HG02884 (cell line): ENCODE data around the gene C15orf39.

Source experiments
- ATAC-seq: cut with Tn5 transposase; IDR thresholded peaks from one replicate; pipeline ENCODE4 v1.9.1; 2021; ENCODE audit warnings: mild to moderate bottlenecking, moderate library complexity; ENCODE audit not compliant: unreplicated experiment

The C15orf39 gene

GRCh38 chr15:75171408-75171807 is 30.3 kb upstream of the C15orf39 start:
- ATAC-seq, result no peak

DNA sequence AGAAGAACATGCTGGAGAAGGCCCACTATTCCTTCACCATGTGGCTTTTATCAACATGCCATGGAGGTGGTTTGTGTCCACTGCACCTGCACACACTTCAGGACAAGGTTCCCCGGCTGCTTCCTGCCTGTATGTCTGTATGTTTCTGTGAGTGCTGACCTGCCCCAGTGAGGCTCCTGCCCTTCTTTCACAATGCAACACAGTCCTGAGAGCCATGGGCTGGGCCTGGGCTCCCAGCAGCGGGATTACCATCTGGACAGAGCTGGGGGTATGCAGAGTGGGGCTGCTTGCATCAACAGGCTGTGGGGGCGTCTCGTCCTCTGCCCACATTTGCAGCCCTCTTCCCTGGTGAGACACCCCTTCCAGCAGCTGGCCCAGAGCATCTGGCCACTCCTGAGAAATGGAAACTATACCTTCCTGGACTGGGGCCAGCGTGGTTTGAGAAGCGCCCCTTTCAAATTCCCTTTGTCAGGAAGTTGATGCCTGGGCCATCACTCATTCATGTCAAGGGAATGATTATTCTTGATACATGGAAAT is 29.3 kb upstream of the C15orf39 start:
- ATAC-seq, result no peak

DNA sequence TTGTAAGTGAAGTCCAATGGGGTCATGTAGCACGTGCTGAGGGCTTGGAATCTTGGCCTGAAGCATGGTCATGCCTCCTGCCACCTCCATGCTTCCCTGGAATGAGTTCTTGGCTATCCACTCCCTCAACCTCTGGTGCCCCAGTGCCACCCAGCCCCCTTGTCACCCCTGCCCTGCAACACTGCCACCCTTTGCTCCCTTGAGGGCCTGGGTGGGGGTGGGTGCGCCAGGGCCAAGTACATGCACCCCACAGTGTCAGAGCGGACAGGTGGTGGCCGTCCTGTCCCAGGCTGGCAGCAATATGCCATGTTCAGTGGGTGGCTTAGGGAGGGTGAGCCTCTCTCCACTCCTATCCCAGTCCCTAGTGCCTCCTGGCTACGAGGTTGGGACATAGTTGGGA is 27.6 kb upstream of the C15orf39 start:
- no peak for ATAC-seq

GRCh38 chr15:75174729-75175128 is 27.0 kb upstream of the C15orf39 start:
- no peak for ATAC-seq

- ATAC-seq, result no peak
These were observed 25.3 kb upstream of the C15orf39 start for GRCh38 chr15:75176396-75176761.

DNA sequence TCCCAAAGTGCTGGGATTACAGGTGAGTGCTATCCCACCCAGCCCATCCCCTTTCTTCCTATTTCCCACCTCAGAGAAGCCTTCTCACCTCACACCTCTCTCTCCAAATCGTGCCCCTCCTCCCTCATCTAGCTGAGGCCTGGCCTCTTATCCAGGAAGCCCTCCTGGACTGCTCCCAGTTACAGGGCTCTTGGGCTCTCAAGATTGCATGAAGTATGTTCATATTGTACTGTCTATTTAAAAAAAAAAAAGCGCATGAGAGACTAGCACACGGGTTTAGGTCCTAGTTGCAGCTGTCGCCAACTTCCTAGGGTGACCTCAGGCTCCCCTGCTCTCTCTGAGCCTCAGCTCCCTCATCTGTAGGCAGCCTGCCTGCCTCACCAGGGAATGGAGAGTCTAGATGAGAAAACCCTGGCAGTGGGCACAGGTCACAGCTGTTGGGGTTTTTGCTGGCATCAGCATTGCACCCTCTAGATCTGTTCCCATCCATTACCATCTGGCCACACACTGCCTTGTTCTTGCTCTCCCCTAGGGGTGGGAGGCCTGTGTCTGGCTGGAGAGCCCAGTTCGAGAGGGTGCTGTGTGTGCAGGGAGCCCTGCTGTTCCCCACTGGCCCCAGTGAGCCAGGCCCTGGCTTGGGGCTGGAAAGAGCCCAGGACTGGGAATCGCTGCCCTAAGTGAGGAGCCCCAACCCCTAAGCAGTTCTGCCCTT is 24.2 kb upstream of the C15orf39 start:
- ATAC-seq, result no peak

- no peak for ATAC-seq
These were observed 23.3 kb upstream of the C15orf39 start for GRCh38 chr15:75178171-75178937.

GRCh38 chr15:75178938-75179745 is 22.5 kb upstream of the C15orf39 start:
- no peak for ATAC-seq

GRCh38 chr15:75179746-75180140 is 21.9 kb upstream of the C15orf39 start:
- ATAC-seq, result no peak

DNA sequence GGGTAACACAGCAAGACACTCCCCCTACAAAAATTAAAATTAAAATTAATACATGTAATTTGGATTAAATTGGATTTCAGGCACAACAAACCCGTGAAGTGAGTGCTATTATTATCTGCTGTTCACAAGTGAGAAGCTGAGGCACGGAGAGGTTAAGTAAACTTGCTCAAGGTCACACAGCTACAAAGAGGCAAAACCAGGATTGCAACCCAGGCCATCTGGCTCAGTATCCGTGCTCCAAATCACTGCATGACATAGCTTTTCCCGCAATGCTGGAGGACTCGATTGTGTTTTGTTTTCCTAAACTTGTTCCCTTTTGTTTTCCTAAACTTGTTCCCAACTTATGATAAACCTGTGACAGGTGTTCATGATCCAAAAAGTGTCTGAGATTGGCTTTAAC is 19.9 kb upstream of the C15orf39 start:
- ATAC-seq, result no peak

- ATAC-seq, result no peak
These were observed 19.2 kb upstream of the C15orf39 start for GRCh38 chr15:75182187-75183131.

GRCh38 chr15:75185271-75186029 is 16.2 kb upstream of the C15orf39 start:
- ATAC-seq, result no peak

DNA sequence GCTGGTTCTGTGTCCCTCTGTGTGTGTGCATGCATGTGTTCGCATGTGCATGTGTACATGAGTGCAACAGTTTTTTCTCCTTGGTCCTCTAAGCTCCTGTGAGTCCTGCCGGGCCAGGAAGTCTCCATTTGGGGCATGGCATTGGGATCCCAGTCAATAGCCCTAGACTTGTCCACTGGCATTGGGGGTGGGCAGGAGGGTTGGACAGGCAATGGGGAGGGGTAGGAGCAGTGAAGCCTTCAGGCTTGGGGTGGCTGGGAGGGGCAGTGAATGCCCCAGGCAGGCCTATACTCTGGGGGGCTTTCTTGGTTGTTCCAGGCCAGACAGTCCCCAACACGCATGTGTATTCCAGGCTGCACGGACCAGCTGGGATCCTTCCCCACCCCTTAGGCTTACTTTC is 15.6 kb upstream of the C15orf39 start:
- ATAC-seq, result no peak

- no peak for ATAC-seq
These were observed 13.2 kb upstream of the C15orf39 start for GRCh38 chr15:75188499-75188898.

DNA sequence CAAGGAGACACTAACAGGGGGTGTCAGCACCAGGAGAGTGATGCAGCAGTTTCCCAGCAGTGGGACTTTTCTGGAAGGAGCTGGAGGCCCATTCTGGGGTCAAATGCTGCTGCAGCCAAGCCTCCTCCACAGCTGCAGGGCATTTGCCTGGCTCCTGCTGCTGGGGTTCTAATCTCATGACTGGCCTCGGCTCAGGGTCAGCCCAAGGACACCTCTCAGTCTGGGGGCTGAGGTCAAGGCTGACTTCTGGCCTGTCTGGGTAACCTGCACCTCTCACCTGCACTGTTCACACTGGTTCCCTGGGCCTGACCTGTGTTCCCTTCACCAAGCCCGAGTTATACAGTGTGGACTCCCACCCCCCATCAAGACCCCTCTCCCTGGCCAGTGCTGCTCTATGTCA is 10.4 kb upstream of the C15orf39 start:
- ATAC-seq, result no peak

- no peak for ATAC-seq
These were observed 9.4 kb upstream of the C15orf39 start for GRCh38 chr15:75192307-75192706.

GRCh38 chr15:75193272-75193671 is 8.4 kb upstream of the C15orf39 start:
- ATAC-seq, result no peak

DNA sequence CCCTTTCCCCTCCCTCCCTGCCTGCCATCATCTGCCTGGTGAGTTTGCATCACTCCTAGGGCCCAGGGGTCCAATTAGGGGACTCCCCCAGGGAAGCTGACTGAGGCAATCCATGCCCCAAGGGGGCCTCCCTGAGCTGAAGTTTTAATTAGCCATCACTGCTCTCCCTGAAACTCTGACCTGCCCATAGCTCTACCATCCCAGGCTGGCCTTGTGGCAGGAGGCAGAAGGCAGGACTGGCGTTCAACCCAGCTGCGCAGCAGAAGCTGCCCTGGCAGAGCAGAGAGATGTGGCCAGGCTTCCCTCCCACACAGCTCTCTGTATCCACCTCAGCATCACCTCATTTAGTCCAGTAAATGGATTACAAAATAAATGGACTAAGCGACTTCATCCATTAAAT is 7.7 kb upstream of the C15orf39 start:
- ATAC-seq, result no peak

GRCh38 chr15:75194397-75194796 is 7.3 kb upstream of the C15orf39 start:
- no peak for ATAC-seq
